Panc1 (cell line): ENCODE data around the gene HRH3.

Experiments used
- CTCF ChIP-seq: fragments of 450-650 bp; IDR thresholded peaks from 2 replicates; pipeline ENCODE4 v1.5.1; 2017; ENCODE audit warnings: mild to moderate bottlenecking
- POLR2AphosphoS5 ChIP-seq: IDR thresholded peaks from 2 replicates; pipeline ENCODE4 v1.6.1; 2012; ENCODE audit warnings: mild to moderate bottlenecking, low read depth, low read length, moderate library complexity
- REST ChIP-seq, 2 experiments: IDR thresholded peaks; 2 replicates each; pipeline ENCODE4 v1.6.1; 2011 to 2012; ENCODE audit warnings: low read depth in 2 of 2, control low read depth in 1 of 2, low read length in 1 of 2, mild to moderate bottlenecking in 1 of 2, moderate library complexity in 1 of 2; ENCODE audit not compliant: insufficient read depth in 1 of 2
- SIN3A ChIP-seq: IDR thresholded peaks from 2 replicates; pipeline ENCODE4 v1.6.1; 2012; ENCODE audit warnings: low read depth, mild to moderate bottlenecking, low read length, moderate library complexity, borderline replicate concordance; ENCODE audit not compliant: insufficient read depth
- TCF7L2 ChIP-seq: IDR thresholded peaks from 2 replicates; pipeline ENCODE4 v1.6.1; 2011; ENCODE audit warnings: mild to moderate bottlenecking, low read depth, low read length, inconsistent platforms

DNA sequence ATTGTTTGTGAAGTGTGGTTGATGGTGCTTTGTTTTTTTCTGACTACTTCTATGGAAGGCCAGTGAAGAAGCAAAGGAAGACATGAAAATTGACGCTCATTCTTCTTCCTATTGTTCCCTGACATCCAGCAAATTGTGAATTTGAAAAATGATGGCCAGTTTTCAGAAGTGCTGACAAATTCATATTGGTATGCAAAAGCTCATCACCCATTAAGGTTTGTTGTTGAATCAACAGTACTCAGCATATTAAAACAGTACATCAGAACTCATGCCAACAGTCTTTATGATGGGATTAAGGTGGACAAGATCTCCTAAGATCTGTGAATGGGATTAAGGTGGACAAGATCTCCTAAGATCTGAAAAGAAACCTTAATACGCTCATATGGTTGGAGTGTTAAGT, 38.3 kb downstream of the HRH3 start:
- TF ChIP-seq CTCF (no peak), TCF7L2 (no peak), POLR2AphosphoS5 (no peak), REST (IDR thresholded peaks at IDR 0.05; ENCODE audit: insufficient read depth in 1 of 2, low read depth in 2 of 2, low read length in 1 of 2) (no peak), SIN3A (no peak)
